LNCAP (cell line): ENCODE data around the gene PEX11B.

ENCODE experiments used
- TF ChIP-seq, protein P1 (sequence below): fragments of 450-650 bp; IDR thresholded peaks from 2 replicates; pipeline ENCODE4 v1.5.1; 2017; ENCODE audit warnings: mild to moderate bottlenecking

PEX11B gene

DNA sequence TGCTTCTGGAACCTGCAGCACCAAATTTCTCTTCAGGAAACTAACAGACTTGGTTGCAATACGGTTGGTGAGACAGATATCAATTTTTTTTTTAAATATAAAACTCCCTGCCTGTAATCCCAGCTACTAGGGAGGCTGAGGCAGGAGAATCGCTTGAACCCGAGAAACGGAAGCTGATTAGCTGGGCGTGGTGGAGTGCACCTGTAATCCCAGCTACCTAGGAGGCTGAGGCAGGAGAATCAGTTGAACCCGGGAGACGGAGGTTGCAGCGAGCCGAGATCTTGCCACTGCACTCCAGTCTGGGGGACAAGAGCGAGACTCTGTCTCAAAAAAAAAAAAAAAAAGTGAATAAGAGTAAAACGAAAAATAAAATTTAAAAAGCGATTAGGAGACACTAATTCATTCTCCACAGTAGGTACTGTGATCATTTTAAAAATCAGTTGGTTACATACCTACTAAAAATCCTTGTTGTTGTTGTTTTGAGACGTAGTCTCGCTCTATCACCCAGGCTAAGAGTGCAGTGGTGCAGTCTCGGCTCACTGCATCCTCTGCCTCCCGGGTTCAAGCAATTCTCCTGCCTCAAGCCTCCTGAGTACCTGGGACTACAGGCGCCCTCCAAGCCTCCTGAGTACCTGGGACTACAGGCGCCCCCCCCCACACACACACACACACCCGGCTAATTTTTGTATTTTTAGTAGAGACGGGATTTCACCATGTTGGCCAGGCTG lies 9.6 kb upstream of the PEX11B start:
- TF ChIP-seq, protein P1, sequence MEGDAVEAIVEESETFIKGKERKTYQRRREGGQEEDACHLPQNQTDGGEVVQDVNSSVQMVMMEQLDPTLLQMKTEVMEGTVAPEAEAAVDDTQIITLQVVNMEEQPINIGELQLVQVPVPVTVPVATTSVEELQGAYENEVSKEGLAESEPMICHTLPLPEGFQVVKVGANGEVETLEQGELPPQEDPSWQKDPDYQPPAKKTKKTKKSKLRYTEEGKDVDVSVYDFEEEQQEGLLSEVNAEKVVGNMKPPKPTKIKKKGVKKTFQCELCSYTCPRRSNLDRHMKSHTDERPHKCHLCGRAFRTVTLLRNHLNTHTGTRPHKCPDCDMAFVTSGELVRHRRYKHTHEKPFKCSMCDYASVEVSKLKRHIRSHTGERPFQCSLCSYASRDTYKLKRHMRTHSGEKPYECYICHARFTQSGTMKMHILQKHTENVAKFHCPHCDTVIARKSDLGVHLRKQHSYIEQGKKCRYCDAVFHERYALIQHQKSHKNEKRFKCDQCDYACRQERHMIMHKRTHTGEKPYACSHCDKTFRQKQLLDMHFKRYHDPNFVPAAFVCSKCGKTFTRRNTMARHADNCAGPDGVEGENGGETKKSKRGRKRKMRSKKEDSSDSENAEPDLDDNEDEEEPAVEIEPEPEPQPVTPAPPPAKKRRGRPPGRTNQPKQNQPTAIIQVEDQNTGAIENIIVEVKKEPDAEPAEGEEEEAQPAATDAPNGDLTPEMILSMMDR: no peak

GRCh38 chr1:145927063-145927886 lies 8.8 kb upstream of the PEX11B start, which contains the start of gene RBM8A:
TSS of gene RBM8A (minus strand) at chr1:145927484. CDS start at chr1:145927426, 58 bp downstream.
- TF ChIP-seq, protein P1: peak; percentile 79

DNA sequence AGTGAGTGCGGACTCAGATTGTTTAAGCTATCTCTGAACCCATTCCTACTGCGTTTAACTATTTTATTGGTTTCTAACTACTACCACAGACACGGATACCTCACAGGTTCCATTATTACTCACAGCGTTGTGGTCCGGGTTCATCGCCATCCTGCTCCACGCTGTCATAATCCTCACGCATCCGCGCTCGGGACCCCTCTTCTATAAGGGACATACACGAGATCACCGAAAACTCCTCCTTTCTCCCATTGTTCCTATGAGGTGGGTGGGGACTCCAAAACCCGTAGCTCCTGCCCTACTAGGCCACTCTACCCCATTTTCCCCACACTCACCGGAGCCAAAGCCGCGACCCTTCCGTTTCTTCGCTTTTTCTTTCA lies 8.2 kb upstream of the PEX11B start:
- TF ChIP-seq, protein P1: no peak

GRCh38 chr1:145922266-145922665 lies 3.7 kb upstream of the PEX11B start:
- TF ChIP-seq, protein P1: no peak

DNA sequence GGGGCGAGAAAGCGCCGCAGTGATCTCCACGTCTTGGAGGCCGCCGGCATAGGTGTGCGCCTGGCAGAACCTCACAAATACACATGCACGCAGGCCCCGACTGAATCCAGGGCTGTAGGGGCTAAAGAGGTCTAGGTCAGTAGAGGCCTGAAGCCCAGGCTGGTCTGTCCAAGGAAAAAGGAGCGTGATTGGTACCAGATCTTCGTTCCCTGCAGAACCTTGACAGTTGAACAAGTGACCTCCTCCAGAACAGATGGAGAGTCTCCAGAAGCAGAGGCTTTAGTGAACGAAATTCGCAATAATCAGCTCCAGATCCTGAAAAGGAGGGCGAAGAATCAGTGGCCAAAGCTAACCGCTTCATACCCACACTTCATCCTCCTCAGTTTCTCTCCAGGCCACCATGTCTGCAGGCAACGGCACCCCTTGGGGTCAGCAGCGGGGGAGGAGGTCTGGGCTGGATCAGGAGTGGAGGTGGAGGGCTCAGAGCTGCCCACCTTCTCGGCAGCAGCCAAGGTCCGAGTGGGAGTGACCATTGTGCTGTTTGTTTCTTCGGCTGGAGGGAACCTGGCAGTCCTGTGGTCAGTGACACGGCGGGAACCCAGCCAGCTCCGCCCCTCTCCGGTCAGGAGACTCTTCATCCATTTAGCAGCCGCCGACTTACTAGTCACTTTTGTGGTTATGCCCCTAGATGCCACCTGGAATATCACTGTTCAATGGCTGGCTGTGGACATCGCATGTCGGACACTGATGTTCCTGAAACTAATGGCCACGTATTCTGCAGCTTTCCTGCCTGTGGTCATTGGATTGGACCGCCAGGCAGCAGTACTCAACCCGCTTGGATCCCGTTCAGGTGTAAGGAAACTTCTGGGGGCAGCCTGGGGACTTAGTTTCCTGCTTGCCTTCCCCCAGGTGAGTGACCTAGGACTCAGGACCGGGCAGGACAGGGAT lies 749 bp upstream of the PEX11B start:
- TF ChIP-seq, protein P1: no peak

DNA sequence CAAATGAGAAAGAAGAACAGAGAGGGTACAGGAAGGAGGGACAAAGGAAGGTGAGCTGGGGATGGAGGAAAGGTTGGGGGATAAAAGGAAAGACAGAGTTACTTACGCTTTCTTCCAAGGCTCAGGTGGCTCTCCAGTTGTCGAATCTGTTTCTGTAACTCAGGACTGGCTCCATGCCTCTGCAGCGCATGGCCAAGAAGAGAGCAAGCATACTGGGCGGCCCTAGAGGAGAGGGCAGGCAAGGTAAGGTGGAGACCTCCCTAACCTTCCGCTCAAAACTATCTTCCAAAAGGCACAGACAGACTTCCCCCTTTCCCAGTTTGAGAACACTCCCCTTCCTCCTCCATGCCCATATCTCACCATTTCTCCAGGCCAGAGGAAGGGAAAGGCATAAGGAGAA lies 922 bp downstream of the PEX11B start:
- TF ChIP-seq, protein P1: no peak

DNA sequence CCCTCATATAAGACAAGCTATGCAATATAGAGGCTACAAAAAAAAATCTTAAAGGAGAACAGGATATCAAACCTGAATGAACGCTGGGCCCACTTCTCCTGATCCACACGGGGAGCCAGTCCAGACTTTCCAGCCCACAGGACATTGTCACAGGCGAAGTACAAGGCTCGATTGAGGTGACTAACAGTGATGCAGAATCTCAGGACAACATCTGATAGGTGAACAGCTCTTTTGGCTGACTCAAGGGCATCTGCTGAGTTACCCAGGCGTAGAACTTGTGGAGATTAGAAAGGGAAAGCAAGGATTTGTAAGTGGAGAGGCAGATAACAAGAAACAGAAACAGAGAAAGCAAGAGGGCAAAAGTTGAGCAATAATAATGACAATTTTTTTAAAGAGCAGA lies 1.8 kb downstream of the PEX11B start:
- TF ChIP-seq, protein P1: no peak
